ENCODE data around the gene NID1.

DNA sequence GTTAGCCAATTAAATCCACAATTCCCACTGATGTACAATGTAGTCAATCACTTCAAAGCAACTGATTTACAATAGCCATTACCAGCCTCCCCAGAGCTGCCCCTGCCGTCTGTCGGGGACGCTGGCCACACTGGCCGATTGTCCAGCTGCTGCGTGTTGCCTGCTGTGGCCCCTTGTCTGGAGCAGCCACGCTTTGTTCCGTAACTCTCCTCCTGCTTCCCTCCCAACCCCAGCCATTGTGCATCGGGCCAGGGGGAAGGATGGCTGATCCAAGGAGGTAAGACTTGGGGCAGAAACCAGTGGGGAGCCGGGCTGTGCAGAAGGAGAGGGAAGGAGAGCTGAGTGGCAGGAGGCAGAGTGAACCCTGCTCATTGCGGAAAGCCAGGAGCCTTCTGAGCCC is 114.6 kb downstream of the NID1 start:
- no peak for TF ChIP-seq JUND (IDR thresholded peaks at IDR 0.05)
- TF ChIP-seq TAF1 (conservative IDR thresholded peaks at IDR 0.05) = no peak
- TF ChIP-seq, protein P1, sequence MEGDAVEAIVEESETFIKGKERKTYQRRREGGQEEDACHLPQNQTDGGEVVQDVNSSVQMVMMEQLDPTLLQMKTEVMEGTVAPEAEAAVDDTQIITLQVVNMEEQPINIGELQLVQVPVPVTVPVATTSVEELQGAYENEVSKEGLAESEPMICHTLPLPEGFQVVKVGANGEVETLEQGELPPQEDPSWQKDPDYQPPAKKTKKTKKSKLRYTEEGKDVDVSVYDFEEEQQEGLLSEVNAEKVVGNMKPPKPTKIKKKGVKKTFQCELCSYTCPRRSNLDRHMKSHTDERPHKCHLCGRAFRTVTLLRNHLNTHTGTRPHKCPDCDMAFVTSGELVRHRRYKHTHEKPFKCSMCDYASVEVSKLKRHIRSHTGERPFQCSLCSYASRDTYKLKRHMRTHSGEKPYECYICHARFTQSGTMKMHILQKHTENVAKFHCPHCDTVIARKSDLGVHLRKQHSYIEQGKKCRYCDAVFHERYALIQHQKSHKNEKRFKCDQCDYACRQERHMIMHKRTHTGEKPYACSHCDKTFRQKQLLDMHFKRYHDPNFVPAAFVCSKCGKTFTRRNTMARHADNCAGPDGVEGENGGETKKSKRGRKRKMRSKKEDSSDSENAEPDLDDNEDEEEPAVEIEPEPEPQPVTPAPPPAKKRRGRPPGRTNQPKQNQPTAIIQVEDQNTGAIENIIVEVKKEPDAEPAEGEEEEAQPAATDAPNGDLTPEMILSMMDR (IDR thresholded peaks at IDR 0.05; ENCODE audit: low read depth, low read length, missing input control) = no peak
- no peak for TF ChIP-seq GABPA (IDR thresholded peaks at IDR 0.05 in 1 of 2, conservative IDR thresholded peaks at IDR 0.05 in 1 of 2)
- no peak for TF ChIP-seq SP1 (IDR thresholded peaks at IDR 0.05)
- TF ChIP-seq YY1 (IDR thresholded peaks at IDR 0.05) = no peak
- TF ChIP-seq, protein P2, sequence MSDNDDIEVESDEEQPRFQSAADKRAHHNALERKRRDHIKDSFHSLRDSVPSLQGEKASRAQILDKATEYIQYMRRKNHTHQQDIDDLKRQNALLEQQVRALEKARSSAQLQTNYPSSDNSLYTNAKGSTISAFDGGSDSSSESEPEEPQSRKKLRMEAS (IDR thresholded peaks at IDR 0.05) = no peak
